HEK293T (cell line): ENCODE measurements around the gene FBXO31.

Experiments used
- CTCF ChIA-PET: fragments of 350-600 bp; formaldehyde crosslinking; extraction: SDS; loops from one replicate; lab custom pipeline; 2021; ENCODE audit warnings: antibody characterized with exemption, inconsistent platforms; lab: Yijun Ruan, JAX
- POLR2A ChIA-PET: fragments of 350-600 bp; formaldehyde crosslinking; extraction: SDS; loops from one replicate; lab custom pipeline; 2020; ENCODE audit warnings: antibody characterized with exemption, inconsistent platforms; lab: Yijun Ruan, JAX
- DNase-seq: peaks from one replicate; pipeline ENCODE4 v3.0.0; 2012; ENCODE audit warnings: mixed read lengths; ENCODE audit errors: extremely low spot score
- ARNT ChIP-seq: fragments of 450-650 bp; IDR thresholded peaks from 2 replicates; pipeline ENCODE4 v1.6.1; 2017; ENCODE audit warnings: mild to moderate bottlenecking
- BHLHE40 ChIP-seq: fragments of 450-650 bp; IDR thresholded peaks from 2 replicates; pipeline ENCODE4 v1.6.1; 2016; ENCODE audit warnings: mild to moderate bottlenecking, moderate library complexity, borderline replicate concordance
- CTBP1 ChIP-seq: fragments of 450-650 bp; IDR thresholded peaks from 2 replicates; pipeline ENCODE4 v1.6.1; 2016; ENCODE audit warnings: borderline replicate concordance
- ELF4 ChIP-seq: fragments of 450-650 bp; IDR thresholded peaks from 2 replicates; pipeline ENCODE4 v1.6.1; 2017; ENCODE audit warnings: antibody characterized with exemption
- FOXA1 ChIP-seq: fragments of 450-650 bp; IDR thresholded peaks from 2 replicates; pipeline ENCODE4 v1.6.1; 2016; ENCODE audit warnings: mild to moderate bottlenecking
- FOXK2 ChIP-seq: fragments of 450-650 bp; IDR thresholded peaks from 2 replicates; pipeline ENCODE4 v1.6.1; 2016; ENCODE audit warnings: mild to moderate bottlenecking
- FOXM1 ChIP-seq: fragments of 450-650 bp; IDR thresholded peaks from 2 replicates; pipeline ENCODE4 v1.6.1; 2017; ENCODE audit warnings: mild to moderate bottlenecking, borderline replicate concordance
- HDGF ChIP-seq: fragments of 450-650 bp; IDR thresholded peaks from 2 replicates; pipeline ENCODE4 v1.6.1; 2017; ENCODE audit warnings: antibody characterized with exemption, borderline replicate concordance
- L3MBTL2 ChIP-seq: fragments of 450-650 bp; conservative IDR thresholded peaks from 2 replicates; pipeline ENCODE4 v1.6.1; 2016; ENCODE audit warnings: mild to moderate bottlenecking
- LEF1 ChIP-seq: fragments of 450-650 bp; IDR thresholded peaks from 2 replicates; pipeline ENCODE4 v1.6.1; 2017; ENCODE audit warnings: mild to moderate bottlenecking, borderline replicate concordance
- NFRKB ChIP-seq: fragments of 450-650 bp; IDR thresholded peaks from 2 replicates; pipeline ENCODE4 v1.6.1; 2016; ENCODE audit warnings: mild to moderate bottlenecking, moderate library complexity
- PKNOX1 ChIP-seq: fragments of 450-650 bp; IDR thresholded peaks from 2 replicates; pipeline ENCODE4 v1.6.1; 2016
- SP1 ChIP-seq: fragments of 450-650 bp; IDR thresholded peaks from 2 replicates; pipeline ENCODE4 v1.6.1; 2017
- SUZ12 ChIP-seq: fragments of 450-650 bp; IDR thresholded peaks from 2 replicates; pipeline ENCODE4 v1.6.1; 2016; ENCODE audit warnings: mild to moderate bottlenecking
- TARDBP ChIP-seq: fragments of 450-650 bp; IDR thresholded peaks from 2 replicates; pipeline ENCODE4 v1.6.1; 2016
- ZNF384 ChIP-seq: fragments of 450-650 bp; IDR thresholded peaks from 2 replicates; pipeline ENCODE4 v1.6.1; 2016

FBXO31 gene

GRCh38 chr16:87327798-87328495 is 55.6 kb downstream of the FBXO31 start:
- CTCF ChIA-PET: no interaction called here
- POLR2A ChIA-PET: interaction anchor here (1.3 to 2.8 kb wide), 3 partner anchors 10 to 61 kb away, joined by 3 to 10 read pairs (median 10); partner anchors contain the start of genes C16orf95 and FBXO31
- TF ChIP-seq TARDBP: no peak
- DNase-seq: no peak

- CTCF ChIA-PET: no interaction called here
- POLR2A ChIA-PET: interaction anchor here (1.9 to 2.8 kb wide), 2 partner anchors 8 to 57 kb away, joined by 10 read pairs; partner anchors contain the start of genes C16orf95 and FBXO31
- TF ChIP-seq ZNF384 (no peak), PKNOX1 (no peak), HDGF (no peak), SP1 (no peak), NFRKB (no peak), FOXM1 (no peak), ARNT (no peak), TARDBP (no peak), LEF1 (no peak), CTBP1 (no peak), SUZ12 (no peak), FOXK2 (no peak), ELF4 (no peak), BHLHE40 (no peak), L3MBTL2 (no peak), FOXA1 (no peak)
- DNase-seq: no peak
Observed at GRCh38 chr16:87326151-87326571, 57.4 kb downstream of the FBXO31 start.

- ChIA-PET POLR2A (interaction anchor here (1.0 to 2.8 kb wide), 2 partner anchors 58 kb away, joined by 3 to 10 read pairs; partner anchors contain the start of gene FBXO31), CTCF (interaction anchor here (0.9 kb wide), 1 partner anchor 63 kb away, joined by 4 read pairs; no protein-coding TSS in a partner anchor)
- TF ChIP-seq ZNF384: no peak
- TF ChIP-seq BHLHE40: no peak
- no peak for TF ChIP-seq HDGF
- TF ChIP-seq TARDBP: no peak
- TF ChIP-seq FOXA1: no peak
- no peak for TF ChIP-seq PKNOX1
- no peak for TF ChIP-seq NFRKB
- TF ChIP-seq L3MBTL2: no peak
- TF ChIP-seq SUZ12: no peak
- TF ChIP-seq ARNT: no peak
- TF ChIP-seq FOXM1: no peak
- TF ChIP-seq CTBP1: no peak
- TF ChIP-seq LEF1: no peak
- no peak for TF ChIP-seq ELF4
- no peak for TF ChIP-seq FOXK2
- DNase-seq: no peak
Observed at GRCh38 chr16:87325423-87325858, 58.1 kb downstream of the FBXO31 start.

- TF ChIP-seq SUZ12: no peak
- no peak for TF ChIP-seq TARDBP
- no peak for TF ChIP-seq FOXM1
- TF ChIP-seq ZNF384: no peak
- TF ChIP-seq ARNT: no peak
- no peak for TF ChIP-seq FOXK2
- TF ChIP-seq PKNOX1: no peak
- TF ChIP-seq ELF4: no peak
- TF ChIP-seq BHLHE40: no peak
- TF ChIP-seq SP1: no peak
- no peak for TF ChIP-seq CTBP1
- TF ChIP-seq FOXA1: no peak
- no peak for TF ChIP-seq L3MBTL2
- no peak for TF ChIP-seq NFRKB
- no peak for TF ChIP-seq LEF1
- CTCF ChIA-PET: interaction anchor here (0.9 kb wide), 1 partner anchor 63 kb away, joined by 4 read pairs; no protein-coding TSS in a partner anchor
- peak; percentile 71 for DNase-seq
- POLR2A ChIA-PET: interaction anchor here (1.0 kb wide), 1 partner anchor 59 kb away, joined by 3 read pairs; the partner anchor contains the start of gene FBXO31
Observed at GRCh38 chr16:87324411-87325275, 58.9 kb downstream of the FBXO31 start.

- DNase-seq: no peak
- CTCF ChIA-PET: no interaction called here
- TF ChIP-seq FOXM1 (no peak), ARNT (no peak), BHLHE40 (no peak), FOXK2 (no peak), ZNF384 (no peak), FOXA1 (no peak), CTBP1 (no peak), L3MBTL2 (no peak), HDGF (no peak), PKNOX1 (no peak), TARDBP (no peak), ELF4 (no peak), SP1 (no peak), LEF1 (no peak), SUZ12 (no peak), NFRKB (no peak)
- POLR2A ChIA-PET: no interaction called here
Observed at GRCh38 chr16:87323727-87324410, 59.7 kb downstream of the FBXO31 start.
